ENCODE measurements around the gene CTNNA3.

The CTNNA3 gene

GRCh38 chr10:66869635-66870034 is 826.4 kb downstream of the CTNNA3 start:
- no peak for DNase-seq (ENCODE audit: low read depth in 2 of 2)

- no peak for DNase-seq (ENCODE audit: low read depth in 2 of 2)
Measured at GRCh38 chr10:66862687-66863258, 833.2 kb downstream of the CTNNA3 start.

DNA sequence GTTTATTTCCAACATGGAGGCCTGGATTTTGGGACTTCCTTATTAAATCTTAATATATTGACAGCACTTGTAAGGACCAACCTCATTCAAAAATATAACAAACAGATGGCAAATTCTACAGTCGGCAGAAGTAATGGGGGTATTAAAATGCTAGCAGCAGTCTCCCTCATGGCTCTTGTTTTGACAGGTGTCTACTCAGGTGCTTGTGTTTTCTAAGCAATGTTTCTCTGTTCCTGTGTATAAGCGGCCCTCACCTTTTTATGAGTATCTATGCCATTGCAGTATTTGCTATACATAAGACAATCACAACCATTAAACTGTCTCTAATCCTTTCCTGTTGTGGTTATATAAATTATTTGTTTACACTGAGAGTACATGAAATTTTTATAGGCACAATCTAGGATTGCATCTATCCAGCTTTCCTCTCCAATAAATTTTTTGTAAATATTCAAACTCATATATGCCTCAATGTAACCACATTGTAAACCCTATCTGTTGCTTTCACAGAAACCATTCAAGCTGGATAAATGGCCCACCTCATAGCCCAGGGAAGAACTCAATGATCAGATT is 835.5 kb downstream of the CTNNA3 start:
- DNase-seq (ENCODE audit: low read depth in 2 of 2) = no peak

GRCh38 chr10:66852811-66853210 is 843.2 kb downstream of the CTNNA3 start:
- no peak for DNase-seq (ENCODE audit: low read depth in 2 of 2)

DNA sequence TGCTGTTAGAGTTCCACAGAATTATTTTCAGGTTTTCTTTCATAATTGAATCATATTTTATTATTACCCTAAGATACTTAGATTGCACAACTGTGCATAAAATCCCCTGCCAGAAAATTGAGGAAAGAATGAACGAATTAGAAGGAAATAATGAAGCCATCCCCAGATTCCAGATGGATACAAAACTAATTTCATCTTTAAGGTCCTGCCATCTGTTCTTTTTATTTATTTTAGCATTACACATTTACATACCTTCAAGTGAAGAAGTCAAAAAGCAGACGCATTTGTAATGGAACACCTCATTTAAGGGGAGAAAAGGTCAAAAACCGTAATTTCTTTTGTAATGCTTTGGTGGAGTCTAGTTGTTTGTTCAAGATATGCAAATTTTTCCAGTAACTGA is 847.1 kb downstream of the CTNNA3 start:
- DNase-seq (ENCODE audit: low read depth in 2 of 2) = no peak

DNA sequence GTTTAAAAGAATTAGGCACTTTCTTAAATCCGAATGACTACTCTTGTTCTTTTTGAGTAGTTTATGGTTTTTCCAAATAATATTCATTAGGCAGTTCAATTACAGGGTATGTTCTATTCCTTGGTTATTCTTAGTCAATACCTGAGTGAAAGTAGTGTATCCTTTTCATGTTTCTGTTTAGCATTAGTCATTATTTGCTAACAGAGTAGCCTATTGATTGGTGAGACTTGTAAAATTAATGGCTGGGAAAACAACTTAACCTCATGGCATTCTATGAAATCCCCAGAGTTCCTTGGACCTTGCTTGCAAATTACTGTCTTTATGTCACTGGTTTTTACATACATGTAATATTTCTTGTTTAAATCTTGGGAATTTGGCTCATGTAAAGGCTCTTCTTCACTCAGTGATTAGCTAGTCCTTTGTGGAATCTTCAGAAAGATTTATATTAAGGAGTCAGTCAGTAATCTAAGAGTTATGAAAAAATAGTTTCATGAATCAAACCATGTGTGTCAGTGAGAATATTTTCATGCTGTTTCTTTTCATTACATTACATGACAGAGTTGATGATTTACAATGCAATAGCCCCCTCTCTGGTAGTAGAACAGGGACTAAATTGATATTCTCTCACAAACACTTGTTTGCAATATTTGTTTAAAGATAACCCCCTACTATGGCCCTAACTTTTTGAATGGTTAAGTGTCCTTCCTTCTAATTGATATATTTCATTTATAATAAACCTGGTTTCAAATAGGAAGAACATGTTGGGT is 851.6 kb downstream of the CTNNA3 start:
- DNase-seq (ENCODE audit: low read depth in 2 of 2) = no peak

GRCh38 chr10:66843396-66843795 is 852.6 kb downstream of the CTNNA3 start:
- no peak for DNase-seq (ENCODE audit: low read depth in 2 of 2)

GRCh38 chr10:66842867-66843266 is 853.1 kb downstream of the CTNNA3 start:
- no peak for DNase-seq (ENCODE audit: low read depth in 2 of 2)

DNA sequence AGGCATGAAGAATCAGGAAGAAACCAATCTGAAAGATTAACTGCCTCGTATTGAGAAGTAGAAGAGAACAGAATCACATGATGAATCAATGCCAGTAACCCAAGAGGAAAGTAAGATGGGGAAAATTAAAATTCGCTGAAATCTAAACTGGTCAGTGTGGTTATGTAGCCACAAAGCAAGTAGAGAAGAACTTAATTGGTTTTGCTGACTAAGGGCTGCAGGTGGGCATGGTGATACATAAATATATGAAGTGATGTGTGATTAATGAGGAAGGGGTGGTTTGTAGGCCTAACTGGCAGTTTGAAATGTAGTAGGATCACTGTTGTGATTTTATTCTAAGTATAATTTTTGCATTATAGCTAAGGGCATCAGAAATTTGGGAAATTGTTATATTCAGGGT is 853.6 kb downstream of the CTNNA3 start:
- DNase-seq (ENCODE audit: low read depth in 2 of 2) = no peak

GRCh38 chr10:66838656-66839055 is 857.3 kb downstream of the CTNNA3 start:
- DNase-seq (ENCODE audit: low read depth in 2 of 2) = no peak

GRCh38 chr10:66837990-66838389 is 858.0 kb downstream of the CTNNA3 start:
- DNase-seq (ENCODE audit: low read depth in 2 of 2) = no peak

GRCh38 chr10:66837335-66837734 is 858.7 kb downstream of the CTNNA3 start:
- DNase-seq (ENCODE audit: low read depth in 2 of 2) = no peak

GRCh38 chr10:66836771-66837170 is 859.2 kb downstream of the CTNNA3 start:
- DNase-seq (ENCODE audit: low read depth in 2 of 2) = no peak

GRCh38 chr10:66836057-66836456 is 859.9 kb downstream of the CTNNA3 start:
- no peak for DNase-seq (ENCODE audit: low read depth in 2 of 2)

DNA sequence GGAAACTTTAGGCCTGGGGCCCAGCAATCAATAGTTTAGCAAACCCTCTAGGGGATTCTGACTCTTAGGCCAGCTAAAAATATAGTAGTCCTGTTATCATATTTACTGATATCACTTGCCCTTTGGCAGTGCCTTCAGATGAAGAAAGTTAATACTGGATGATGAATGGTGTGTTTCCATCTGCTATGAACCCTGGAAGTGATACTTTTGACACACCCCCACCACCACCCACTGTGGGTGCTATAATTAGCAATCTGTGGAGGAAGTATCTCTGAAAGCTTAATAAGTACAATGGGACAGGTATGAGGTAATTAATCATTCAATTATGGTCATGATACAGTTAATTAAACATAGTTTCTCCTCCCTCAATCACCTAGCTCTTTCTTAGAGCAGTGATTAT is 860.6 kb downstream of the CTNNA3 start:
- no peak for DNase-seq (ENCODE audit: low read depth in 2 of 2)

DNA sequence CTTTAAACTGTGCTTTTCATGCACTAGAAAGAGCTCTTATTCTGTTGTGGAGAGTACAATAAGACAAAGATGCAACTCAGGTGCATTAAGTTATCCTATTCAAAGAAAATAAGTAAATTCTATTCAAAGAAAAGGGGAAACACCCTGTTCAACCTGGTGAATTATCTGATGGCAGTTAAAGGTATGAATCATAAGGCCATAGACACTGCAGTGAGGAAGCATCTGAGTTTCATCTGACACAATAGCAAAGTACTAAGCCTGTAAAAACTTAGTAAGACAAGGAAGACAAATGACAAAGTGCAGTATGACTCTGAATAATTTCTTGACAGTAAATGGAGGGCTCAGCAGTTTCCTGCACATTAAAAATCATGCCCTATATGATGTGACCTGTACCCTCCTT is 861.2 kb downstream of the CTNNA3 start:
- no peak for DNase-seq (ENCODE audit: low read depth in 2 of 2)

DNA sequence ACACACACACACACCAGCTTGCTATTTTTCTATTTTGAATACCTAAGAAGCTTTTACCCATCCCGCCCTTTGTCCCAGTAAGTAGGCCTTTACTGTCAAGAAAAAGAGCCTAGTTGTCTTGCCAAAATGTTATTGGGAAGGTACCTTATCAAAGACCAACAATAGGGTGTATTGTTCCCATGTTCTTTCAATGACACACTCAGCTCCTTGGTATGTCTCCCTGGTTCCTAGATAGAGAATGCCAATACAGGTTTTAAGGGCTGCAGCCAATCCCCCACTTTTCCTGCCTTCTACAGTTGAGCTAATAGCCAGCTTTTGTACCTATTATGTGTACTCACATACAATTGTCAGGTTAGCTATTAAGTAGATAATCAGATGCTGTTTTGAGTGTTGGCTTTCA is 862.1 kb downstream of the CTNNA3 start:
- DNase-seq (ENCODE audit: low read depth in 2 of 2) = no peak

DNA sequence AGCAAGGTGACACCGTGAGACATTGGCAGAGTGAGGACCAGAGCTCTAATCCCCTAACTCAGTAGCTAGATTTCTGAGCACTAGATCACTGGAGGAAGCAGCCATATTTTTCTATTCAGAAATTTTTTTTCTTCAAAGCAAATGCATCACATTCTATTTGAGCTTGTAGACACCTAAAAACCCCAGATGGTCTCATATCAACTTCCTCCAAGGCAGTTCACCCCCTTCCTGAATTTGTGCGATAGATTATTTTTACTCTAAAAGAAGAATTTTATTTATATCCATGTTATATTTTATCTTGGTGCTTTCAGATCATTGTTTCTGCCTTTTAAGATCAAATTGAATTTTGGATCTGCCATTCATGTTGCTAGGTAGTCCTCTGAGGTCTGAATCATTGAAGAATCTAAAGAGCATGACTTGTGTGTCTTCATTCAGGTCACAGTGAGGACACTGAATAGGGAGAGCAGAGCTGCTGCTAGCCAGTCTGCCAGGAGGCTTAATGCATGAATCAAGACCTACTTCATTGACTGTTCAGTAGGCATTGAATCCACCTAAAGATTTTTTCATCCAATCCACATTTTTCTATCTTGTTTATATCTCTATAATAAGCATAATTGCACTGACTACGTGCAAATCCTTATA is 863.1 kb downstream of the CTNNA3 start:
- DNase-seq (ENCODE audit: low read depth in 2 of 2) = no peak

DNA sequence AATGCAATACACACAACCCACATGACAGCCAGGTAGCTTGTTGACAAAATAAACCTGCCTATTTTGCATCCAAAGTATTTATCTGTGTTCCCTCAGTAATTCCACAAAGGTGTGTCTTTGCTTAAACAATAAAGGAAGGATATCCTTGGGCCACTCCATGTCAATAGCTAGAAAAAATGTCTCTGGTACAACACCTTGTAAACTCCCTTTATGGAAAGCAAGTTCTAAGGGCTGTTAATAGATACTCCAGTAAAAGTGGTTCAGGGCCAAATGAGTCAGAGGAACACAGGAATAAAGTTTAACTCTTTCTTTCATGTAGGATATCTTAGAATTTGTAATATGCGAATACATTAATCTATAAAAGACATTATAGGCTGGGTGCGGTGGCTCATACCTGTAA is 867.0 kb downstream of the CTNNA3 start:
- DNase-seq (ENCODE audit: low read depth in 2 of 2) = no peak

GRCh38 chr10:66827353-66827752 is 868.6 kb downstream of the CTNNA3 start:
- no peak for DNase-seq (ENCODE audit: low read depth in 2 of 2)

GRCh38 chr10:66823301-66823700 is 872.7 kb downstream of the CTNNA3 start:
- no peak for DNase-seq (ENCODE audit: low read depth in 2 of 2)

GRCh38 chr10:66822801-66823200 is 873.2 kb downstream of the CTNNA3 start:
- no peak for DNase-seq (ENCODE audit: low read depth in 2 of 2)

- no peak for DNase-seq (ENCODE audit: low read depth in 2 of 2)
Measured at GRCh38 chr10:66819691-66820090, 876.3 kb downstream of the CTNNA3 start.
